Left ventricle myocardium inferior (tissue), 1 donor: ENCODE results near the gene SCN7A. TPM values are rescaled to one million over a fixed set of nuclear protein-coding genes. Genes with fewer than 3 reads are reported as not detected.
"Not testable (repeated sequence)": the region's sequence is repeated elsewhere in the genome, so short reads cannot be mapped to it uniquely, and the experiment has no call there.

Experiments used
- DNase-seq: peaks from one replicate; pipeline ENCODE4 v3.0.0-alpha.2; 2020
- H3K27ac ChIP-seq: fragments of 200-600 bp; replicated peaks from 2 replicates; pipeline ENCODE4 v1.8.0; 2021
- H3K27me3 ChIP-seq: fragments of 200-600 bp; 2 replicates; pipeline ENCODE4 v1.8.0; 2021; ENCODE audit warnings: low read depth
- H3K36me3 ChIP-seq: fragments of 200-600 bp; 2 replicates; pipeline ENCODE4 v1.8.0; 2021
- H3K4me1 ChIP-seq: fragments of 200-600 bp; 2 replicates; pipeline ENCODE4 v1.8.0; 2021
- H3K4me3 ChIP-seq: fragments of 200-600 bp; 2 replicates; pipeline ENCODE4 v1.8.0; 2021; ENCODE audit warnings: mild to moderate bottlenecking, moderate library complexity
- H3K9me3 ChIP-seq: fragments of 200-600 bp; replicated peaks from 2 replicates; pipeline ENCODE4 v1.8.0; 2021
- CTCF ChIP-seq: fragments of 200-600 bp; IDR thresholded peaks from 2 replicates; pipeline ENCODE4 v1.8.0; 2021; ENCODE audit warnings: antibody characterized with exemption, mild to moderate bottlenecking, borderline replicate concordance
- intact Hi-C: fragments of 100-400 bp; cut with micrococcal nuclease; formaldehyde crosslinking; loops from one replicate; pipeline ENCODE4 v1.11.0; 2022
- total RNA-seq: library from RNA; stranded (reverse); fragmentation: NEBNext Ultra II Directional; extraction: Animal tissue kit (Norgen Biotek cat#: 25700); gene quantifications from one replicate; pipeline ENCODE4 v1.2.1, GENCODE V29; 2021
- donor health status: DM: no; HTN: yes; CAD: no; lungs with severe emphysema.

The SCN7A gene
- total RNA-seq, 1 donor from 2014 or later, result 22.3 TPM

- intact Hi-C loops, result no loop called here
- no peak overlapping the region for H3K27ac ChIP-seq
These were observed 83.1 kb downstream of the SCN7A start for GRCh38 chr2:166410828-166411472.

GRCh38 chr2:166407746-166408145, 86.3 kb downstream of the SCN7A start:
- H3K4me1 ChIP-seq, H3K27ac ChIP-seq, H3K27me3 ChIP-seq, intact Hi-C loops, DNase-seq, H3K9me3 ChIP-seq, H3K4me3 ChIP-seq, H3K36me3 ChIP-seq: not testable (repeated sequence)

More at GRCh38 chr2:166410828-166411472, 83.1 kb downstream of the SCN7A start:
- Histone ChIP-seq H3K36me3 (no peaks in the 10 kb centered on the region), H3K4me1 (peaks cover 4% of the 10 kb centered on the region), H3K27me3 (no peaks in the 10 kb centered on the region), H3K4me3 (no peak overlapping the region), H3K9me3 (peaks cover under 1% of the 10 kb centered on the region)
- no peak for DNase-seq
- no peak for TF ChIP-seq CTCF

- Histone ChIP-seq H3K36me3 (no peaks in the 10 kb centered on the region), H3K27ac (no peak overlapping the region), H3K4me1 (peaks cover 4% of the 10 kb centered on the region), H3K9me3 (no peaks in the 10 kb centered on the region), H3K4me3 (no peak overlapping the region), H3K27me3 (no peaks in the 10 kb centered on the region)
- no peak for TF ChIP-seq CTCF
- no peak for DNase-seq
- intact Hi-C loops, result no loop called here
These were observed 87.7 kb downstream of the SCN7A start for GRCh38 chr2:166406374-166406773.

- H3K27ac ChIP-seq, result no peak overlapping the region
- H3K36me3 ChIP-seq, result no peaks in the 10 kb centered on the region
- H3K4me3 ChIP-seq, result no peak overlapping the region
- intact Hi-C loops, result no loop called here
- no peaks in the 10 kb centered on the region for H3K9me3 ChIP-seq
- no peak for DNase-seq
- H3K4me1 ChIP-seq, result no peaks in the 10 kb centered on the region
- TF ChIP-seq CTCF, result no peak
- H3K27me3 ChIP-seq, result no peaks in the 10 kb centered on the region
These were observed 88.5 kb downstream of the SCN7A start for GRCh38 chr2:166405569-166405926.

GRCh38 chr2:166404831-166405568, 89.0 kb downstream of the SCN7A start:
- Histone ChIP-seq H3K27me3 (no peaks in the 10 kb centered on the region), H3K4me1 (no peaks in the 10 kb centered on the region), H3K4me3 (no peak overlapping the region), H3K36me3 (no peaks in the 10 kb centered on the region), H3K27ac (no peak overlapping the region), H3K9me3 (peaks cover 2% of the 10 kb centered on the region)
- intact Hi-C loops, result no loop called here
- DNase-seq, result no peak
- TF ChIP-seq CTCF, result no peak

GRCh38 chr2:166394245-166394644, 99.8 kb downstream of the SCN7A start:
- Histone ChIP-seq H3K4me3 (no peak overlapping the region), H3K36me3 (no peaks in the 10 kb centered on the region), H3K27me3 (no peaks in the 10 kb centered on the region), H3K27ac (no peak overlapping the region), H3K4me1 (no peaks in the 10 kb centered on the region), H3K9me3 (peaks cover 9% of the 10 kb centered on the region)
- DNase-seq, result no peak
- TF ChIP-seq CTCF, result no peak
- intact Hi-C loops, result no loop called here
